Neural cell (in vitro differentiated cells): Measurements from ENCODE around the gene NME7. TPM values are rescaled to one million over a fixed set of nuclear protein-coding genes. Genes with fewer than 3 reads are reported as not detected.

Source experiments
- H2AFZ ChIP-seq: fragments of 200-600, 300-800 bp; sonication (generic), shearing (Covaris generic); 2 replicates; pipeline ENCODE4 v1.6.0; 2014; ENCODE audit warnings: low read depth, mild to moderate bottlenecking, antibody characterized with exemption, low read length, moderate library complexity
- H3F3A ChIP-seq: fragments of 200-600 bp; shearing (Covaris generic); 2 replicates; pipeline ENCODE4 v1.6.1; 2016; ENCODE audit warnings: mild to moderate bottlenecking, moderate library complexity, mixed read lengths, antibody characterized with exemption, low read length; ENCODE audit not compliant: insufficient read depth, poor library complexity, severe bottlenecking
- H3K27ac ChIP-seq: fragments of 200-600, 300-800 bp; sonication (generic), shearing (Covaris generic); 2 replicates; pipeline ENCODE4 v1.5.1; 2014; ENCODE audit warnings: mild to moderate bottlenecking, low read length, moderate library complexity
- H3K27me3 ChIP-seq: fragments of 300-800, 200-600 bp; sonication (generic), shearing (Covaris generic); 2 replicates; pipeline ENCODE4 v1.6.0; 2014; ENCODE audit warnings: mild to moderate bottlenecking, low read depth, low read length, moderate library complexity; ENCODE audit not compliant: insufficient read depth
- H3K36me3 ChIP-seq: fragments of 300-800, 200-600 bp; sonication (generic), shearing (Covaris generic); 2 replicates; pipeline ENCODE4 v1.5.1; 2014; ENCODE audit warnings: mild to moderate bottlenecking, antibody characterized with exemption, low read length, moderate library complexity; ENCODE audit not compliant: insufficient read depth
- H3K4me2 ChIP-seq: fragments of 300-800, 200-600 bp; sonication (generic), shearing (Covaris generic); 2 replicates; pipeline ENCODE4 v1.6.0; 2014; ENCODE audit warnings: mild to moderate bottlenecking, low read length
- H3K4me3 ChIP-seq: fragments of 300-800, 200-600 bp; sonication (generic), shearing (Covaris generic); 2 replicates; pipeline ENCODE4 v1.5.1; 2014; ENCODE audit warnings: mild to moderate bottlenecking, low read length, moderate library complexity
- H3K79me2 ChIP-seq: fragments of 200-600 bp; shearing (Covaris generic); replicated peaks from 2 replicates; pipeline ENCODE4 v1.6.0; 2014; ENCODE audit warnings: mild to moderate bottlenecking, low read length, moderate library complexity; ENCODE audit not compliant: insufficient read depth
- H3K9ac ChIP-seq: fragments of 300-800, 200-600 bp; sonication (generic), shearing (Covaris generic); 2 replicates; pipeline ENCODE4 v1.6.1; 2016; ENCODE audit warnings: mild to moderate bottlenecking, low read length, mixed read lengths
- H3K9me2 ChIP-seq: fragments of 200-600 bp; shearing (Covaris generic); 2 replicates; pipeline ENCODE4 v1.6.1; 2016; ENCODE audit warnings: mild to moderate bottlenecking, low read length, mixed read lengths; ENCODE audit not compliant: insufficient read depth
- H3K9me3 ChIP-seq: fragments of 200-600, 300-800 bp; sonication (generic), shearing (Covaris generic); 2 replicates; pipeline ENCODE4 v1.6.1; 2016; ENCODE audit warnings: mild to moderate bottlenecking, mixed run types, low read length, moderate library complexity, mixed read lengths
- H4K20me1 ChIP-seq: fragments of 200-600 bp; shearing (Covaris generic); 2 replicates; pipeline ENCODE4 v1.6.1; 2016; ENCODE audit warnings: mild to moderate bottlenecking, mixed run types; ENCODE audit not compliant: insufficient read depth
- EP300 ChIP-seq: fragments of 450-650 bp; conservative IDR thresholded peaks from 2 replicates; pipeline ENCODE4 v1.6.1; 2014; ENCODE audit warnings: antibody characterized with exemption, mild to moderate bottlenecking, moderate library complexity; ENCODE audit not compliant: poor library complexity, severe bottlenecking
- EZH2 ChIP-seq: fragments of 200-600, 300-800 bp; shearing (Covaris generic), sonication (generic); IDR thresholded peaks from 2 replicates; pipeline ENCODE4 v1.6.1; 2014; ENCODE audit warnings: antibody characterized with exemption, low read length, borderline replicate concordance, mild to moderate bottlenecking; ENCODE audit not compliant: insufficient read depth, poor library complexity, severe bottlenecking
- MXI1 ChIP-seq: fragments of 450-650 bp; conservative IDR thresholded peaks from 2 replicates; pipeline ENCODE4 v1.6.1; 2014; ENCODE audit warnings: antibody characterized with exemption, mild to moderate bottlenecking; ENCODE audit not compliant: poor library complexity, severe bottlenecking
- POLR2AphosphoS5 ChIP-seq: IDR thresholded peaks from 2 replicates; pipeline ENCODE4 v1.6.1; 2012
- RAD21 ChIP-seq: fragments of 450-650 bp; conservative IDR thresholded peaks from 2 replicates; pipeline ENCODE4 v1.6.1; 2014; ENCODE audit warnings: antibody characterized with exemption, mild to moderate bottlenecking, moderate library complexity
- SMC3 ChIP-seq: fragments of 450-650 bp; conservative IDR thresholded peaks from 2 replicates; pipeline ENCODE4 v1.6.1; 2014; ENCODE audit warnings: antibody characterized with exemption, mild to moderate bottlenecking, moderate library complexity; ENCODE audit not compliant: poor library complexity
- TAF1 ChIP-seq: IDR thresholded peaks from 2 replicates; pipeline ENCODE4 v1.6.1; 2012; ENCODE audit warnings: low read depth
- polyA plus RNA-seq: library from polyadenylated mRNA; depleted of rRNA; stranded (reverse); fragments of >200 nt; gene quantifications from 2 replicates; pipeline ENCODE4 v1.2.3, GENCODE V29; 2014
- TF ChIP-seq, protein P1 (sequence below): fragments of 450-650 bp; IDR thresholded peaks from 2 replicates; pipeline ENCODE4 v1.5.1; 2014; ENCODE audit warnings: antibody characterized with exemption, mild to moderate bottlenecking, moderate library complexity; ENCODE audit not compliant: poor library complexity, severe bottlenecking
- TF ChIP-seq, protein P2 (sequence below): IDR thresholded peaks from 2 replicates; pipeline ENCODE4 v1.6.1; 2012; ENCODE audit warnings: borderline replicate concordance

The NME7 gene
- polyA plus RNA-seq, 1 donor from 2014 or later: 42.4 TPM

DNA sequence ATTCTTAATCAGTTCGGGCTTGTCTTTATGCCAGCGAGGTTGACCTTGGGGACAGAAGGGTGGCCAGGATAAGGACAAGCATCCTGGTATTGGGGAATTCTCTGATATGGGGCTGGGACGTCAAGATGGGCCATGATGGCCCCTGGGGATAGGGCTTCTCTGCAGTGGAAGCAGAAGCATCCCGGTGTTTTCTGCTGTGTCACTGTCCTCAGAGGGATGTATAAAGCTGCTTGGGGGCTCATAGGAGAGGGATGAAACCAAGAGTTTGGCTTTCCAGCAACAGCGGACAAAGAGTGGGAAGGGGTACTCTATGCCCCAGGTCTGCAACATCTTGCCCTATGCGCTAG lies 262.5 kb downstream of the NME7 start:
- peak overlapping the region; percentile 96 for H3K9ac ChIP-seq

DNA sequence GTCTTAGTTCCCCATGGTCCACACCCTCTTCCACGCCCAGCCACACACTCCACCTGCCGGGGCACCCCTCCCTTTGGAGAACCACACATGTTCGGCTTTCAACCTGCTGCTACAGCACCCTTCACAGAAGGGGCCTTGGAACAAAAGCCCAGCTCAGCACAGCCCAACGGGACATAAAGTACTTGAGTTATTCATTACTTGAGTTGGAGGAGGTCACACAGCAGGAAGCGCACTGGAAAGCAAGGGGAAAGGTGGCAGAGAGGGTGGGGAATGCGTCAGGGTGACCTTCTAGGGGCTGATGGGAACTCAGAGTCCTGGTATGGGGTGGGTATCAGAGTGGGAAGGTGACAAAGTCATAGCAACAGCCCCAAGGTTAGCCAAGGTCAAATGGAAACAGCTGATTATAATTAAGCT lies 264.1 kb downstream of the NME7 start:
- TF ChIP-seq SMC3 (no peak), EZH2 (no peak), EP300 (no peak), TAF1 (no peak), POLR2AphosphoS5 (no peak)
- no peaks in the 10 kb centered on the region for H3K36me3 ChIP-seq
- no peak overlapping the region for H2AFZ ChIP-seq
- no peaks in the 10 kb centered on the region for H3K9me3 ChIP-seq
- no peak overlapping the region for H3K4me2 ChIP-seq
- H3K4me3 ChIP-seq: no peak overlapping the region
- H3F3A ChIP-seq: no peaks in the 10 kb centered on the region
- no peak overlapping the region for H3K9ac ChIP-seq
- H3K79me2 ChIP-seq: peaks cover 18% of the 10 kb centered on the region
- H3K27ac ChIP-seq: no peak overlapping the region
- H3K27me3 ChIP-seq: no peaks in the 10 kb centered on the region
- H3K9me2 ChIP-seq: no peaks in the 10 kb centered on the region
- no peaks in the 10 kb centered on the region for H4K20me1 ChIP-seq

More for the DNA sequence above, 262.5 kb downstream of the NME7 start:
- Histone ChIP-seq H3K36me3 (no peaks in the 10 kb centered on the region), H3K9me3 (no peaks in the 10 kb centered on the region), H3K27ac (peak overlapping the region; percentile 92), H3K9me2 (no peaks in the 10 kb centered on the region), H4K20me1 (no peaks in the 10 kb centered on the region), H3K27me3 (no peaks in the 10 kb centered on the region), H2AFZ (no peak overlapping the region), H3F3A (no peaks in the 10 kb centered on the region), H3K4me2 (peak overlapping the region; percentile 70), H3K4me3 (peak overlapping the region; percentile 92), H3K79me2 (peaks cover 34% of the 10 kb centered on the region)
- TF ChIP-seq TAF1: no peak
- no peak for TF ChIP-seq EP300
- TF ChIP-seq, protein P1, sequence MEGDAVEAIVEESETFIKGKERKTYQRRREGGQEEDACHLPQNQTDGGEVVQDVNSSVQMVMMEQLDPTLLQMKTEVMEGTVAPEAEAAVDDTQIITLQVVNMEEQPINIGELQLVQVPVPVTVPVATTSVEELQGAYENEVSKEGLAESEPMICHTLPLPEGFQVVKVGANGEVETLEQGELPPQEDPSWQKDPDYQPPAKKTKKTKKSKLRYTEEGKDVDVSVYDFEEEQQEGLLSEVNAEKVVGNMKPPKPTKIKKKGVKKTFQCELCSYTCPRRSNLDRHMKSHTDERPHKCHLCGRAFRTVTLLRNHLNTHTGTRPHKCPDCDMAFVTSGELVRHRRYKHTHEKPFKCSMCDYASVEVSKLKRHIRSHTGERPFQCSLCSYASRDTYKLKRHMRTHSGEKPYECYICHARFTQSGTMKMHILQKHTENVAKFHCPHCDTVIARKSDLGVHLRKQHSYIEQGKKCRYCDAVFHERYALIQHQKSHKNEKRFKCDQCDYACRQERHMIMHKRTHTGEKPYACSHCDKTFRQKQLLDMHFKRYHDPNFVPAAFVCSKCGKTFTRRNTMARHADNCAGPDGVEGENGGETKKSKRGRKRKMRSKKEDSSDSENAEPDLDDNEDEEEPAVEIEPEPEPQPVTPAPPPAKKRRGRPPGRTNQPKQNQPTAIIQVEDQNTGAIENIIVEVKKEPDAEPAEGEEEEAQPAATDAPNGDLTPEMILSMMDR: no peak
- no peak for TF ChIP-seq RAD21
- TF ChIP-seq, protein P2, sequence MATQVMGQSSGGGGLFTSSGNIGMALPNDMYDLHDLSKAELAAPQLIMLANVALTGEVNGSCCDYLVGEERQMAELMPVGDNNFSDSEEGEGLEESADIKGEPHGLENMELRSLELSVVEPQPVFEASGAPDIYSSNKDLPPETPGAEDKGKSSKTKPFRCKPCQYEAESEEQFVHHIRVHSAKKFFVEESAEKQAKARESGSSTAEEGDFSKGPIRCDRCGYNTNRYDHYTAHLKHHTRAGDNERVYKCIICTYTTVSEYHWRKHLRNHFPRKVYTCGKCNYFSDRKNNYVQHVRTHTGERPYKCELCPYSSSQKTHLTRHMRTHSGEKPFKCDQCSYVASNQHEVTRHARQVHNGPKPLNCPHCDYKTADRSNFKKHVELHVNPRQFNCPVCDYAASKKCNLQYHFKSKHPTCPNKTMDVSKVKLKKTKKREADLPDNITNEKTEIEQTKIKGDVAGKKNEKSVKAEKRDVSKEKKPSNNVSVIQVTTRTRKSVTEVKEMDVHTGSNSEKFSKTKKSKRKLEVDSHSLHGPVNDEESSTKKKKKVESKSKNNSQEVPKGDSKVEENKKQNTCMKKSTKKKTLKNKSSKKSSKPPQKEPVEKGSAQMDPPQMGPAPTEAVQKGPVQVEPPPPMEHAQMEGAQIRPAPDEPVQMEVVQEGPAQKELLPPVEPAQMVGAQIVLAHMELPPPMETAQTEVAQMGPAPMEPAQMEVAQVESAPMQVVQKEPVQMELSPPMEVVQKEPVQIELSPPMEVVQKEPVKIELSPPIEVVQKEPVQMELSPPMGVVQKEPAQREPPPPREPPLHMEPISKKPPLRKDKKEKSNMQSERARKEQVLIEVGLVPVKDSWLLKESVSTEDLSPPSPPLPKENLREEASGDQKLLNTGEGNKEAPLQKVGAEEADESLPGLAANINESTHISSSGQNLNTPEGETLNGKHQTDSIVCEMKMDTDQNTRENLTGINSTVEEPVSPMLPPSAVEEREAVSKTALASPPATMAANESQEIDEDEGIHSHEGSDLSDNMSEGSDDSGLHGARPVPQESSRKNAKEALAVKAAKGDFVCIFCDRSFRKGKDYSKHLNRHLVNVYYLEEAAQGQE: no peak

DNA sequence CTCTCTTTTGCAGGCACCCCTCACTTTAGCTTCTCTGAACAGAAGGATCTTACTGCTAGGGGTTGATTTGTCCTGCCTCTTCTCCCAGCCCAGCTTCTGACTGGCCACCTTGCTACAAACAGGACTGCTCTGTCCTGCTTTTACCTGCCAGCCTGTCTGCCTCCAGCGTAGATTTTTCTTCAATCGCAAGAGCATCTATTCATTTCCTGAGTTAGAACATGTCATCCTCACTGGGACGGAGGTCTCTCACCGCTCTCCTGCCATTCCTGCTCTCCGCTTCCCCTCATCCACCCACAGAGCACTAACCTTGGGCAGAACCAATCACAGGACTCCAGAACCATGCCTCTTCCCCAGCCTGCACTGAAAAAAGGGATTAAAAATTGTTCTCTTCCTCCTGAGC lies 264.6 kb downstream of the NME7 start:
- Histone ChIP-seq H4K20me1 (no peaks in the 10 kb centered on the region), H3K36me3 (no peaks in the 10 kb centered on the region), H3K4me2 (no peak overlapping the region), H3F3A (no peaks in the 10 kb centered on the region), H3K79me2 (peaks cover 13% of the 10 kb centered on the region), H3K27ac (peak overlapping the region; percentile 15), H3K9ac (peak overlapping the region; percentile 18), H3K9me3 (no peaks in the 10 kb centered on the region), H3K4me3 (no peak overlapping the region), H3K9me2 (no peaks in the 10 kb centered on the region), H3K27me3 (no peaks in the 10 kb centered on the region), H2AFZ (no peak overlapping the region)
- TF ChIP-seq SMC3 (no peak), MXI1 (no peak), EP300 (no peak), RAD21 (no peak)
- TF ChIP-seq, protein P1: no peak
